Stimulated activated naive B cell treated with anti-CD40 and anti-IgM and Interleukin-4, amounts not matched to agents 10 μg/mL and 1 μg/mL and 100 μg/mL, for 72 hours (primary cell): ENCODE data around the gene FIGN.

ENCODE experiments used
- ATAC-seq, 2 donors: fragments of 150-1000 bp; cut with Tn5 transposase; replicated peaks; 2 replicates each; pipeline ENCODE4 v1.10.0; 2021; ENCODE audit warnings: moderate library complexity in 1 of 2
- DNase-seq: peaks from one replicate; pipeline ENCODE4 v3.0.0; 2021
- H3K27ac Mint-ChIP-seq: one replicate; pipeline ENCODE4 v1.8.0; 2022; ENCODE audit warnings: mild to moderate bottlenecking, mixed read lengths
- H3K27me3 Mint-ChIP-seq, 2 donors: one replicate each; pipeline ENCODE4 v1.8.0; 2022; ENCODE audit warnings: mixed read lengths in 2 of 2
- H3K36me3 Mint-ChIP-seq, 2 donors: one replicate each; pipeline ENCODE4 v1.8.0; 2022; ENCODE audit warnings: mixed read lengths in 2 of 2, mild to moderate bottlenecking in 1 of 2
- H3K4me1 Mint-ChIP-seq, 2 donors: one replicate each; pipeline ENCODE4 v1.8.0; 2022; ENCODE audit warnings: mixed read lengths in 2 of 2, mild to moderate bottlenecking in 1 of 2
- H3K4me3 Mint-ChIP-seq, 2 donors: one replicate each; pipeline ENCODE4 v1.8.0; 2022; ENCODE audit warnings: mild to moderate bottlenecking in 2 of 2, mixed read lengths in 2 of 2, moderate library complexity in 1 of 2
- H3K9me3 Mint-ChIP-seq, 2 donors: one replicate each; pipeline ENCODE4 v1.8.0; 2022; ENCODE audit warnings: mixed read lengths in 2 of 2, mild to moderate bottlenecking in 1 of 2

FIGN gene

GRCh38 chr2:163731735-163732134, 4.1 kb downstream of the FIGN start:
- Mint-ChIP-seq H3K27me3 (peaks cover 28 to 41% of the 10 kb centered on the region in 2 donors), H3K9me3 (no peaks in the 10 kb centered on the region), H3K27ac (no peak overlapping the region), H3K4me3 (no peak overlapping the region), H3K36me3 (no peaks in the 10 kb centered on the region), H3K4me1 (peaks cover 6% of the 10 kb centered on the region in 2 donors)
- no peak for ATAC-seq
- DNase-seq, result no peak

- ATAC-seq (no peak), DNase-seq (no peak)
- no peaks in the 10 kb centered on the region for H3K36me3 Mint-ChIP-seq
- peaks cover 0 to 2% of the 10 kb centered on the region in 2 donors for H3K4me1 Mint-ChIP-seq
- peaks cover 20 to 30% of the 10 kb centered on the region in 2 donors for H3K27me3 Mint-ChIP-seq
- no peak overlapping the region for H3K4me3 Mint-ChIP-seq
- H3K9me3 Mint-ChIP-seq, result no peaks in the 10 kb centered on the region
- H3K27ac Mint-ChIP-seq, result no peak overlapping the region
Observed at GRCh38 chr2:163730556-163730955, 5.3 kb downstream of the FIGN start.

- H3K9me3 Mint-ChIP-seq, result no peaks in the 10 kb centered on the region
- peaks cover 13 to 23% of the 10 kb centered on the region in 2 donors for H3K27me3 Mint-ChIP-seq
- no peaks in the 10 kb centered on the region for H3K36me3 Mint-ChIP-seq
- no peak overlapping the region for H3K27ac Mint-ChIP-seq
- no peak for DNase-seq
- H3K4me3 Mint-ChIP-seq, result no peak overlapping the region
- no peak for ATAC-seq
- no peaks in the 10 kb centered on the region for H3K4me1 Mint-ChIP-seq
Observed at GRCh38 chr2:163729636-163730273, 6.1 kb downstream of the FIGN start.

- DNase-seq (no peak), ATAC-seq (no peak)
- Mint-ChIP-seq H3K36me3 (no peaks in the 10 kb centered on the region), H3K9me3 (no peaks in the 10 kb centered on the region), H3K4me1 (no peaks in the 10 kb centered on the region), H3K4me3 (no peak overlapping the region), H3K27ac (no peak overlapping the region), H3K27me3 (no peaks in the 10 kb centered on the region)
Observed at GRCh38 chr2:163723881-163724280, 11.9 kb downstream of the FIGN start.

- no peaks in the 10 kb centered on the region for H3K36me3 Mint-ChIP-seq
Observed at GRCh38 chr2:163723348-163723747, 12.5 kb downstream of the FIGN start.

GRCh38 chr2:163719331-163719730, 16.5 kb downstream of the FIGN start:
- Mint-ChIP-seq H3K4me3 (no peak overlapping the region), H3K9me3 (no peaks in the 10 kb centered on the region), H3K4me1 (no peaks in the 10 kb centered on the region), H3K27me3 (no peaks in the 10 kb centered on the region), H3K27ac (no peak overlapping the region), H3K36me3 (no peaks in the 10 kb centered on the region)
- ATAC-seq (no peak), DNase-seq (no peak)

More at GRCh38 chr2:163723348-163723747, 12.5 kb downstream of the FIGN start:
- Mint-ChIP-seq H3K9me3 (no peaks in the 10 kb centered on the region), H3K4me1 (no peaks in the 10 kb centered on the region), H3K4me3 (no peak overlapping the region), H3K27ac (no peak overlapping the region), H3K27me3 (no peaks in the 10 kb centered on the region)
- ATAC-seq, result no peak
- DNase-seq, result no peak

- no peaks in the 10 kb centered on the region for H3K4me1 Mint-ChIP-seq
- no peak overlapping the region for H3K4me3 Mint-ChIP-seq
- H3K36me3 Mint-ChIP-seq, result no peaks in the 10 kb centered on the region
- DNase-seq, result no peak
- no peak for ATAC-seq
- H3K9me3 Mint-ChIP-seq, result no peaks in the 10 kb centered on the region
- H3K27ac Mint-ChIP-seq, result no peak overlapping the region
- H3K27me3 Mint-ChIP-seq, result no peaks in the 10 kb centered on the region
Observed at GRCh38 chr2:163717993-163718680, 17.7 kb downstream of the FIGN start.

GRCh38 chr2:163717515-163717914, 18.3 kb downstream of the FIGN start:
- Mint-ChIP-seq H3K36me3 (no peaks in the 10 kb centered on the region), H3K9me3 (no peaks in the 10 kb centered on the region), H3K27me3 (no peaks in the 10 kb centered on the region), H3K4me1 (no peaks in the 10 kb centered on the region), H3K27ac (no peak overlapping the region), H3K4me3 (no peak overlapping the region)
- no peak for DNase-seq
- no peak for ATAC-seq

- DNase-seq, result no peak
- H3K4me1 Mint-ChIP-seq, result no peaks in the 10 kb centered on the region
- H3K9me3 Mint-ChIP-seq, result no peaks in the 10 kb centered on the region
- no peak overlapping the region for H3K4me3 Mint-ChIP-seq
- no peaks in the 10 kb centered on the region for H3K36me3 Mint-ChIP-seq
- ATAC-seq, result no peak
- H3K27ac Mint-ChIP-seq, result no peak overlapping the region
- H3K27me3 Mint-ChIP-seq, result peaks cover 0 to 5% of the 10 kb centered on the region in 2 donors
Observed at GRCh38 chr2:163716101-163716500, 19.7 kb downstream of the FIGN start.

GRCh38 chr2:163715668-163716067, 20.1 kb downstream of the FIGN start:
- H3K27ac Mint-ChIP-seq, result no peak overlapping the region
- H3K36me3 Mint-ChIP-seq, result no peaks in the 10 kb centered on the region
- no peak for DNase-seq
- no peak overlapping the region for H3K4me3 Mint-ChIP-seq
- no peak for ATAC-seq
- no peaks in the 10 kb centered on the region for H3K4me1 Mint-ChIP-seq
- peaks cover 0 to 5% of the 10 kb centered on the region in 2 donors for H3K27me3 Mint-ChIP-seq
- H3K9me3 Mint-ChIP-seq, result no peaks in the 10 kb centered on the region

GRCh38 chr2:163715199-163715598, 20.6 kb downstream of the FIGN start:
- no peak for DNase-seq
- Mint-ChIP-seq H3K27me3 (peaks cover 0 to 5% of the 10 kb centered on the region in 2 donors), H3K27ac (no peak overlapping the region), H3K36me3 (no peaks in the 10 kb centered on the region), H3K9me3 (no peaks in the 10 kb centered on the region), H3K4me3 (no peak overlapping the region), H3K4me1 (no peaks in the 10 kb centered on the region)
- ATAC-seq, result no peak

GRCh38 chr2:163713534-163714311, 22.1 kb downstream of the FIGN start:
- no peak for DNase-seq
- Mint-ChIP-seq H3K9me3 (no peaks in the 10 kb centered on the region), H3K4me1 (no peaks in the 10 kb centered on the region), H3K36me3 (no peaks in the 10 kb centered on the region), H3K4me3 (no peak overlapping the region), H3K27me3 (peaks cover 0 to 5% of the 10 kb centered on the region in 2 donors), H3K27ac (no peak overlapping the region)
- ATAC-seq, result no peak

GRCh38 chr2:163711699-163712098, 24.1 kb downstream of the FIGN start:
- DNase-seq (no peak), ATAC-seq (no peak)
- no peaks in the 10 kb centered on the region for H3K4me1 Mint-ChIP-seq
- H3K27ac Mint-ChIP-seq, result no peak overlapping the region
- H3K9me3 Mint-ChIP-seq, result no peaks in the 10 kb centered on the region
- H3K27me3 Mint-ChIP-seq, result peaks cover 0 to 5% of the 10 kb centered on the region in 2 donors
- H3K36me3 Mint-ChIP-seq, result no peaks in the 10 kb centered on the region
- no peak overlapping the region for H3K4me3 Mint-ChIP-seq

- Mint-ChIP-seq H3K27me3 (peaks cover 0 to 5% of the 10 kb centered on the region in 2 donors), H3K9me3 (no peaks in the 10 kb centered on the region)
Observed at GRCh38 chr2:163711258-163711657, 24.6 kb downstream of the FIGN start.

GRCh38 chr2:163709270-163709669, 26.5 kb downstream of the FIGN start:
- Mint-ChIP-seq H3K4me3 (no peak overlapping the region), H3K27me3 (peaks cover 0 to 5% of the 10 kb centered on the region in 2 donors), H3K9me3 (peaks cover 0 to 2% of the 10 kb centered on the region in 2 donors), H3K27ac (no peak overlapping the region), H3K36me3 (no peaks in the 10 kb centered on the region), H3K4me1 (no peaks in the 10 kb centered on the region)
- DNase-seq (no peak), ATAC-seq (no peak)

More at GRCh38 chr2:163711258-163711657, 24.6 kb downstream of the FIGN start:
- H3K27ac Mint-ChIP-seq, result no peak overlapping the region
- no peak for DNase-seq
- no peaks in the 10 kb centered on the region for H3K4me1 Mint-ChIP-seq
- H3K36me3 Mint-ChIP-seq, result no peaks in the 10 kb centered on the region
- ATAC-seq, result no peak
- no peak overlapping the region for H3K4me3 Mint-ChIP-seq
